GM12891 (cell line): ENCODE data around the gene AHSP.

ENCODE experiments used
- POLR2A ChIP-seq: IDR thresholded peaks from 2 replicates; pipeline ENCODE4 v1.6.1; 2011; ENCODE audit warnings: low read depth, low read length, control low read depth
- POLR2AphosphoS5 ChIP-seq: IDR thresholded peaks from 2 replicates; pipeline ENCODE4 v1.6.1; 2011; ENCODE audit warnings: low read depth, low read length, control low read depth
- TAF1 ChIP-seq: IDR thresholded peaks from 2 replicates; pipeline ENCODE4 v1.6.1; 2011; ENCODE audit warnings: low read depth, low read length, control low read depth

- TF ChIP-seq POLR2A (no peak), POLR2AphosphoS5 (no peak), TAF1 (no peak)
These were observed 20.1 kb upstream of the AHSP start for GRCh38 chr16:31507617-31507928.
